ENCODE measurements around the gene TMTC4. TPM values are rescaled to one million over a fixed set of nuclear protein-coding genes. Genes with fewer than 3 reads are reported as not detected.
"Not testable (repeated sequence)": the region's sequence is repeated elsewhere in the genome, so short reads cannot be mapped to it uniquely, and the experiment has no call there.

TMTC4 gene
- total RNA-seq, 6 experiments from 2014 or later, result 4.9 to 9.0 (median 8.0) TPM

DNA sequence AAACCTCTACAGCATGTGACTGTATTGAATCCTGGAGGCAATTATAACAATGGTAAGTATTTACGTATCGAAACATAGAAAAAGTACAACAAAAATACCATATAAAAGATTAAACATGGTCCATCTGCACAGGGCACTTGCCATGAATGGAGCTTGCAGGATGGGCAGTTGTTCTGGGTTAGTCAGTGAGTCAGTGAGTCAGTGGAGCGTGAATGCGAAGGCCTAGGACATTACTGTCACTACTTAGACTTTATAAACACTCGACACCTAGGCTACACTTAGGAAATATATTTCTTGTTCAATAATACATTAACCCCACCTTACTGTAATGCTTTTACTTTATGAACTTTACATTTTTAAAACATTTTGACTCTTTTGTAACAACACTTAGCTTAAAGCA, 35.6 kb upstream of the TMTC4 start:
- Mint-ChIP-seq H3K27me3 (ENCODE audit: insufficient read depth) (no peaks in the 10 kb centered on the region; the same call in 1 of the 2 replicates), H3K4me3 (no peak overlapping the region), H3K4me1 (ENCODE audit: low read depth) (no peaks in the 10 kb centered on the region), H3K36me3 (ENCODE audit: low read depth) (no peaks in the 10 kb centered on the region), H3K9me3 (no peaks in the 10 kb centered on the region), H3K27ac (no peak overlapping the region)
- no peak for DNase-seq
- TF ChIP-seq CTCF (IDR thresholded peaks at IDR 0.05), result no peak

DNA sequence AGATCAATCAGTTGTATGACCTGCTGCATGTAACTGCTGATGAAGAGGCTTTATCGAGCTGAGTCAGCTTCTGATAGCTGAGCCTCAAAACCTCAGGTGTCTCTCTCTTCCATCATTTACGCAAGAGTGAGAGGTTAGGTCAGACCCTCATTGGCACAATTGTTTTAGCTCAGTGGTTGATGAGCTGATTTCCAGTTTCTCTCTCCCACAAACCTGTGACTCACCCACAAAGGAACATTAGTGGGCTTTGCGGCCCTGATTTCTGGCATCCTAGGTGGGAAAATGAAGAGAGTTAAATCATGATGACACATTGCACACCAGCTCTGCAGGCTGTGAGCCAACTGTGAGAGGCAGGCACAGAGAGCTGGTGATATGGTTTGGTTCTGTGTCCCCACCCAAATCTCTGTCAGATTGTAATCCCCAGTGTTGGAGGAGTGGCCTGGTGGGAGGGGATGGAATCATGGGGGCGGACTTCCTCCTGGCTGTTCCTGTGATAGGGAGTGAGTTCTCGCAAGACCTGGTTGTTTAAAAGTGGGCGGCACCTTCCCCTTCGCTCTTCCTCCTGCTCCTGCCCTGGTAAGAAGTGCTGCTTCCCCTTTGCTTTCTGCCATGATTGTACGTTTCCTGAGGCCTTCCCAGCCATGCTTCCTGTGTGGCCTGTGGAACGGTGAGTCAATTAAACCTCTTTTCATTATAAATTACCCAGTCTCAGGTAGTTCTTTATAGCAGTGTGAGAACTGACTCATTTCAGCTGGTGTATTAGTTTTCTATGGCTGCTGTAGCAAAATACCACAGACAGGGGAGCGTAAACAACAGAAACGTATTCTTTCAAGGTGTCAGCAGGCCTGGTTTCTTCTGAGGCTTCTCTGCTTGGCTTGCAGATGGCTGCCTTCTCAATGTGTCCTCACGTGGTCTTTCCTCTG, 33.5 kb upstream of the TMTC4 start:
- Mint-ChIP-seq H3K27me3 (ENCODE audit: insufficient read depth) (no peaks in the 10 kb centered on the region), H3K9me3 (no peaks in the 10 kb centered on the region), H3K27ac (no peak overlapping the region), H3K4me1 (ENCODE audit: low read depth) (no peaks in the 10 kb centered on the region), H3K36me3 (ENCODE audit: low read depth) (no peaks in the 10 kb centered on the region), H3K4me3 (no peak overlapping the region)
- DNase-seq, result no peak
- TF ChIP-seq CTCF (IDR thresholded peaks at IDR 0.05), result no peak

- H3K4me1 Mint-ChIP-seq (ENCODE audit: low read depth); H3K4me3 Mint-ChIP-seq; DNase-seq; H3K36me3 Mint-ChIP-seq (ENCODE audit: low read depth); H3K27me3 Mint-ChIP-seq (ENCODE audit: insufficient read depth); H3K27ac Mint-ChIP-seq; H3K9me3 Mint-ChIP-seq: not testable (repeated sequence)
Observed at GRCh38 chr13:100698331-100698730, 23.7 kb upstream of the TMTC4 start.

DNA sequence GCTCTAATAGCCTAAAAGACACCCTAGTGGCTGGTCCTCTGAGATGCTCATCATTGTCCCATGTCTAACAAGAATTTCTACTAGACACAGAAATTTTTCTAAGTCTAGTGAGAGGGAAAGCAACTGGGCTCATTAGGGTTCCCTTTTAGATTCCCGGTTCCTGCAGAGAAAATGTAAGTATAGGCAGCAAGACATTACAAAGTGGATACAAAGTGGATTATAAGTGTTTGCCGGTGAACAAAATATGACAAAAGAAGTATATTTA, 20.8 kb upstream of the TMTC4 start:
- no peak overlapping the region for H3K4me3 Mint-ChIP-seq

GRCh38 chr13:100694722-100695508, 20.3 kb upstream of the TMTC4 start:
- H3K27ac Mint-ChIP-seq, result no peak overlapping the region
- peaks cover 6% of the 10 kb centered on the region; the same call in 1 of the 2 replicates for H3K4me1 Mint-ChIP-seq (ENCODE audit: low read depth)
- peaks cover 7% of the 10 kb centered on the region for H3K27me3 Mint-ChIP-seq (ENCODE audit: insufficient read depth)
- H3K9me3 Mint-ChIP-seq, result peaks cover 5% of the 10 kb centered on the region
- peak; percentile 4 for DNase-seq
- no peak overlapping the region for H3K4me3 Mint-ChIP-seq
- peak; percentile 63 for TF ChIP-seq CTCF (IDR thresholded peaks at IDR 0.05)
- no peaks in the 10 kb centered on the region for H3K36me3 Mint-ChIP-seq (ENCODE audit: low read depth)

More for the DNA sequence above, 20.8 kb upstream of the TMTC4 start:
- H3K4me1 Mint-ChIP-seq (ENCODE audit: low read depth), result peaks cover 6% of the 10 kb centered on the region; the same call in 1 of the 2 replicates
- H3K27ac Mint-ChIP-seq, result no peak overlapping the region
- TF ChIP-seq CTCF (IDR thresholded peaks at IDR 0.05), result no peak
- peaks cover 7% of the 10 kb centered on the region for H3K27me3 Mint-ChIP-seq (ENCODE audit: insufficient read depth)
- H3K36me3 Mint-ChIP-seq (ENCODE audit: low read depth), result no peaks in the 10 kb centered on the region
- DNase-seq, result no peak
- peaks cover 5% of the 10 kb centered on the region for H3K9me3 Mint-ChIP-seq

- Mint-ChIP-seq H3K27me3 (ENCODE audit: insufficient read depth) (peaks cover 2% of the 10 kb centered on the region; the same call in 1 of the 2 replicates), H3K9me3 (peaks cover 15% of the 10 kb centered on the region), H3K27ac (no peak overlapping the region), H3K4me1 (ENCODE audit: low read depth) (no peaks in the 10 kb centered on the region), H3K36me3 (ENCODE audit: low read depth) (peaks cover 8% of the 10 kb centered on the region), H3K4me3 (no peak overlapping the region)
- no peak for TF ChIP-seq CTCF (IDR thresholded peaks at IDR 0.05)
- DNase-seq, result no peak
Observed at GRCh38 chr13:100689191-100689590, 14.6 kb upstream of the TMTC4 start.

Data from HFFc6 (cell line).